Omental fat pad (tissue), 4 donors: ENCODE data around the gene IGLL5. TPM values are rescaled to one million over a fixed set of nuclear protein-coding genes. Genes with fewer than 3 reads are reported as not detected.

ENCODE experiments used
- ATAC-seq: fragments of 150-250 bp; one replicate; pipeline ENCODE4 v1.9.1; 2016; ENCODE audit warnings: mild to moderate bottlenecking, moderate library complexity; ENCODE audit not compliant: low FRiP score
- DNase-seq: peaks from one replicate; pipeline ENCODE4 v3.0.0-alpha.2; 2019; ENCODE audit warnings: low spot score
- total RNA-seq, 4 donors: library from RNA; depleted of rRNA; stranded (reverse); fragments of >200 nt; gene quantifications; one replicate each; pipeline ENCODE4 v1.1.0, GENCODE V29; 2016
- TF ChIP-seq, protein P1 (sequence below), 3 donors: fragments of 450-650 bp; IDR thresholded peaks; one replicate each; pipeline ENCODE4 v1.5.1; 2016 to 2017; ENCODE audit warnings: antibody characterized with exemption in 3 of 3, mild to moderate bottlenecking in 3 of 3, moderate library complexity in 2 of 3

IGLL5 gene
- total RNA-seq, 4 donors from 2014 or later = 1.2 to 7.7 (median 1.4) TPM

DNA sequence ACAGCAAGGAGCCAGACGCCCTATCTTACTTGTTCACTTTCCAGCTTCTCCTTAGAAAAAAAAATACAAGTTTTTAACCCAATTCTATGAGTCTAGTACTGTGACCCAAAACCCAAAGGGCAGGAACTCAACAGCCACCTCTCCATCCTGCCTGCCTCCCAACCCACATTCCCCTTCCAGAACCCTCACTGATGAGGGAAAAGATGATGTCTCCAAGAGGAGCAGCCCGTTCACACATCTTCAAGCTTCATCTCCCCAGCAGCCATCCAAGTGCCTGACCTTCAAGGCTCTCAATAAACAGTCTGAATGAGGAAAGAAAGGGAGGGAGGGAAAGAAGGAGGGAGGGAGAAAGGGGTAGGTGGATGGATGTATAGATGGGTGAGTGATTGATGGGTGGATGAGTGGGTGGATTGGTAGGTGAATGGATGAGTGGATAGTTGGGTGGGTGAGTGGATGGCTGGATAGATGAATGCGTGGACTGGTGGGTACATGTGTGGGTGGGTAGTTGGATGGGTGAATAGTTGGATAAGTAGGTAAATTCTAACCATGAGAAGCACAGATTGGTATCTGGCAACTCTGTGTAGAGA, 50.4 kb downstream of the IGLL5 start:
- TF ChIP-seq, protein P1, sequence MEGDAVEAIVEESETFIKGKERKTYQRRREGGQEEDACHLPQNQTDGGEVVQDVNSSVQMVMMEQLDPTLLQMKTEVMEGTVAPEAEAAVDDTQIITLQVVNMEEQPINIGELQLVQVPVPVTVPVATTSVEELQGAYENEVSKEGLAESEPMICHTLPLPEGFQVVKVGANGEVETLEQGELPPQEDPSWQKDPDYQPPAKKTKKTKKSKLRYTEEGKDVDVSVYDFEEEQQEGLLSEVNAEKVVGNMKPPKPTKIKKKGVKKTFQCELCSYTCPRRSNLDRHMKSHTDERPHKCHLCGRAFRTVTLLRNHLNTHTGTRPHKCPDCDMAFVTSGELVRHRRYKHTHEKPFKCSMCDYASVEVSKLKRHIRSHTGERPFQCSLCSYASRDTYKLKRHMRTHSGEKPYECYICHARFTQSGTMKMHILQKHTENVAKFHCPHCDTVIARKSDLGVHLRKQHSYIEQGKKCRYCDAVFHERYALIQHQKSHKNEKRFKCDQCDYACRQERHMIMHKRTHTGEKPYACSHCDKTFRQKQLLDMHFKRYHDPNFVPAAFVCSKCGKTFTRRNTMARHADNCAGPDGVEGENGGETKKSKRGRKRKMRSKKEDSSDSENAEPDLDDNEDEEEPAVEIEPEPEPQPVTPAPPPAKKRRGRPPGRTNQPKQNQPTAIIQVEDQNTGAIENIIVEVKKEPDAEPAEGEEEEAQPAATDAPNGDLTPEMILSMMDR (IDR thresholded peaks at IDR 0.05) = no peak
- DNase-seq = no peak
- no peak for ATAC-seq

DNA sequence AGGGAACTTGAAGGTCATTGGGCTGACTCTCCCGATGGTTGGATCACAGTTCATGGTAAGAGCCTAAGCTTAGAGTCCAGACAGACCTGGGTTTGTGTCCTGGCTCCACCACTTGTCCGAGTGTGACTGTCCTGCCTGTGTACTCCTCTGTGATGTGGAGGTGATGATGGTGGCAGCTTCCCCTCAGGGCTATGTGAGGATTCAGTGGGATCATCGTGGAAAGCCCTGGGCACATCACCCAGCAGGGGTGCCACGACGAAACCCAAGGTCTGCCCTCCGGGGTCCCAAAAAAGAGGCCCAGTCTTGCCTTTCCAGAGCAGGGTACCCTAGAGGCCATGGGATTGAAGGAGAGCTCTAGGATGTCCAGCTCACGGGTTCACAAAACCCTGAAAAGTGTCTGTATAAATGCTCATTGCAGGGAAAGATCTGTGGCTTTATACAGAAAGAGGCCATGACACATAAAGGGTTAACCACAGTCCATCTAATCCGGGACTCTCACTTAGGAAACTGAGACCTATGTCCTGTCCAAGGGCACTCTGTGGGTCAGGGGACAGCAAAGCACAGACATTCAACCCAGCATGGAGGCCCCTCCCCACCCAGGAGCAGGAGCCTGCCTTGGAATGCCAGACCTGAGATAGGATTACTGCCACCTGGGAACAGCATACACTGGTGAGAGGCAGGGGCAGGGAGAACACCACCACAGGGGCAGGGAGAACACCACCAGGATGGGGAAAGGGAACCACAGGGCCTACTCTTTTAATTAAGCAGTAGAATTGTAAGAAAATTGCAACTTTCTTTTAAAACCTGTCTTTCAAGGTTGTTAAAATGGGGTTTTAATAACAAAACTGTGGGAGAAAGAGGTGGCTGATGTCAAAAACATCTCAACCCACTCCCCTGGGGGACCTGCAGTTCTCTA, 51.3 kb downstream of the IGLL5 start:
- ATAC-seq = no peak
- TF ChIP-seq, protein P1 (IDR thresholded peaks at IDR 0.05) = no peak

DNA sequence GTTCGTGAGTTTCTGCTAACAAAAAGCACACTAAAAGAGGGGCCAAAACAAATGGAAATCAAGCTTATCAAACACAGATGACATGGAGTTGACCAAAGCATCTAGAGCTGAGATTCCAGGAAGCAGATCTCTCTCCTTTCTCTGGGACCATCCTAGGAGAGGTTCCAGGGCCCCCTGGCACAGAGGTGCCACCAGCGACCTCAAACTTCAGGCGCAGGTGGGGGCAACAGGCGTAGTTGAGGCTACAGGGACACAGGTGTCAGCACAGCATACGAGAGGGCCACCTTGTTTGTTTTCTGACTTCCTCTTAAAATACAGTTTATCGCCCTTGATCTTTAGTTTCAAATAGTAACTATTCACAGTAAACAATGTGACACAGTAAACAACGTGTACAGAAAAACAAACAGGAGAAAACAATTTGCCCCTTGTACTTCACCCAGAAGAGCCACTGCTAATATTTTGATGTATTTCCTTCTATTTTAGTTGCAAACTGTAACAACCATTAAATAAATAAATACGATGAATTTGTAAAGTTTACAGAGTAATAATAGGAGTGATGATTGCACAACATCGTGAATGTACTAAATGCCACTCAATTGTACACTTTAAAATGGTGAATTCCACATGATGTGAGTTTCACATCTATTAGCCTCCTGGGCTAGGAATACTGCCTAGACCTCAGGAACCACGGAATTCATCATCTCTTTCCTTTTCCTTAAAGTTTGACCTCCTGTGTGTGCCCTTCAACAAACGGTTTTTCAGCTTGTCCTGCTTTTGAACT, 52.2 kb downstream of the IGLL5 start:
- ATAC-seq (no peak), DNase-seq (no peak)
- TF ChIP-seq, protein P1 (IDR thresholded peaks at IDR 0.05) = no peak

More for the DNA sequence above, 51.3 kb downstream of the IGLL5 start:
- no peak for DNase-seq

DNA sequence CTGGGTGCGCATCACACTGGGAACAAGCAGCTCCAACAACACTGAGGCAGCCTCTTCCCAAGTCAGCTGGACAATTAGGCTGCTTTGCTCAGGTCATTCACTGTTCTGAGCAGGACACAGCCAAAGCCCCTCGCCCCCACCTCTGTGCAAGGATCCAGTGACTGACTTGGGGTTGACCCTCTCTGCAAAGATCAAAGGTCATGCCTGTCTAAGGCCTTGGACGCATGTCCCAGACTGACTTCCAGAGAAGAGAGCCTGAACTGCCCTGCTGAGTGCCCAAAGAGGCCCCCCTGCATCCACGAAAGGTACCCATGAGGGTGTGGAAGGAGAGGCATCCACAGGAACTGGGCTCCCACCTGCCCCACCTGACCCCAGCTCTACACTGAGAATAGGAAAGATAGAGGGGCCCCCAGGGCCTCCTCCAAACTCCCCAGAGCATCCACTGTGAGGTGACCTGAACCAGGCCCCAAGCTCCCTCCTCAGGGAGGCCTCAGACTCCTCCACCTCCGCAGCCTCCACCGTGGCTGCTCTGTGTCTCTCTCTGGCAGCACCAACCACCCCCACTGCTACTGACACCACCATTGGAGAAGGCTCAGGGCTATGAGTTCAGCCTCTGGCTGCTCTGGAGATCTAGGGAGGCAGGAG, 53.5 kb downstream of the IGLL5 start:
- DNase-seq = no peak
- TF ChIP-seq, protein P1 (IDR thresholded peaks at IDR 0.05) = no peak
- no peak for ATAC-seq

DNA sequence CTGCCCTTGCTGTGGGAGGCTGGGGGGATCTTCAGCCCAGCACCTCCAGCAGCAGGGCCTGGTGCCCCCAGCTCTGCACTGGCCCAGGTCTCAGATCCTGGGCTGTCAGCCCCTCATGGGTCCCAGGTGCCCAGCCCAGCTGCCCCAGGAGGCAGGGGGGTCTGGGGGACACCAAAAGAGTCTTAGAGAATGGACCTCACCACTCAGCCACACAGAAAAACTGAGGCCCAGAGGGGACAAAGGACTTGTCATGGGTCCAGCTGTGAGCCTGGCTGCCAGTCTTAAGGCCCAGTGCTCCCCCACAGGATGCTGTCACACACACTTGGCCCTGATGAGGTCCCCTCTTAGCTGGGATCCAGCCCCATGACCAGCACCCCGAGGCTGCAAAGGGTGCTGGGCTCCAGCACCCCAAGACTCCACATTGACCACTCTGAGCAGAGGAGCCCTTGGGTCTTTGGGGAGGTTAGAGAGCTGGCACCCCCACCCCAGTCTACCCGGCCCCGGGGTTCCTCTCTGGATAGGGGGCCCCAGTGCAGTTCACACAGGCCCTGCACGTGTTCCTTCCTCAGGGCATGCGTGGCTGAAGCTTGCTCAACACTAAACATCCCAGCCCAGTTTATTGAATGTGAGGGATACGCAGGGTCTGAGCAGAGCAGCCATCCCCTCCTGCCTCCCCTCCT, 54.4 kb downstream of the IGLL5 start:
- DNase-seq = no peak
- TF ChIP-seq, protein P1 (IDR thresholded peaks at IDR 0.05) = no peak
- ATAC-seq = no peak
